Measurements from ENCODE around the gene MRPL2.
"Not testable (repeated sequence)": the region's sequence is repeated elsewhere in the genome, so short reads cannot be mapped to it uniquely, and the experiment has no call there.

The MRPL2 gene

GRCh38 chr6:43053545-43054205, 5.6 kb downstream of the MRPL2 start, which contains the start of gene CUL7:
Gene CUL7, minus strand, starts transcription at chr6:43053851. Its CDS starts 1,063 bp downstream, at chr6:43052788.
- peak; percentile 84 for FAIRE-seq
- DNase-seq (ENCODE audit: insufficient read length, low spot score), result peak; percentile 95

GRCh38 chr6:43052842-43053544, 6.2 kb downstream of the MRPL2 start:
- no peak for FAIRE-seq

GRCh38 chr6:43052225-43052841, 6.9 kb downstream of the MRPL2 start:
- FAIRE-seq (no peak), DNase-seq (ENCODE audit: insufficient read length, low spot score) (no peak)

More at GRCh38 chr6:43052842-43053544, 6.2 kb downstream of the MRPL2 start:
- no peak for DNase-seq (ENCODE audit: insufficient read length, low spot score)

GRCh38 chr6:43050981-43051380, 8.3 kb downstream of the MRPL2 start:
- DNase-seq (ENCODE audit: insufficient read length, low spot score) (no peak), FAIRE-seq (no peak)

- FAIRE-seq, result no peak
Measured at GRCh38 chr6:43047998-43048397, 11.2 kb downstream of the MRPL2 start.

GRCh38 chr6:43045371-43045930, 13.8 kb downstream of the MRPL2 start:
- DNase-seq (ENCODE audit: insufficient read length, low spot score), result no peak
- FAIRE-seq, result no peak

More at GRCh38 chr6:43047998-43048397, 11.2 kb downstream of the MRPL2 start:
- DNase-seq (ENCODE audit: insufficient read length, low spot score), result no peak

GRCh38 chr6:43043310-43043709, 15.9 kb downstream of the MRPL2 start:
- DNase-seq (ENCODE audit: insufficient read length, low spot score) (no peak), FAIRE-seq (no peak)

GRCh38 chr6:43041475-43041874, 17.8 kb downstream of the MRPL2 start:
- not testable (repeated sequence) for DNase-seq (ENCODE audit: insufficient read length, low spot score); FAIRE-seq

- FAIRE-seq (no peak), DNase-seq (ENCODE audit: insufficient read length, low spot score) (no peak)
Measured at GRCh38 chr6:43040542-43041257, 18.5 kb downstream of the MRPL2 start.

- no peak for FAIRE-seq
- no peak for DNase-seq (ENCODE audit: insufficient read length, low spot score)
Measured at GRCh38 chr6:43038727-43039126, 20.5 kb downstream of the MRPL2 start.

- DNase-seq (ENCODE audit: insufficient read length, low spot score) (no peak), FAIRE-seq (no peak)
Measured at GRCh38 chr6:43037706-43038105, 21.5 kb downstream of the MRPL2 start.

- DNase-seq (ENCODE audit: insufficient read length, low spot score), result no peak
Measured at GRCh38 chr6:43037197-43037596, 22.0 kb downstream of the MRPL2 start.

GRCh38 chr6:43036712-43037111, 22.5 kb downstream of the MRPL2 start:
- no peak for FAIRE-seq
- DNase-seq (ENCODE audit: insufficient read length, low spot score), result no peak

More at GRCh38 chr6:43037197-43037596, 22.0 kb downstream of the MRPL2 start:
- FAIRE-seq, result no peak

- FAIRE-seq (no peak), DNase-seq (ENCODE audit: insufficient read length, low spot score) (no peak)
Measured at GRCh38 chr6:43035495-43036194, 23.6 kb downstream of the MRPL2 start.

GRCh38 chr6:43034190-43034525, 25.1 kb downstream of the MRPL2 start:
- FAIRE-seq, result no peak

GRCh38 chr6:43033496-43034189, 25.6 kb downstream of the MRPL2 start:
- FAIRE-seq, result no peak
- DNase-seq (ENCODE audit: insufficient read length, low spot score), result no peak

More at GRCh38 chr6:43034190-43034525, 25.1 kb downstream of the MRPL2 start:
- DNase-seq (ENCODE audit: insufficient read length, low spot score), result no peak

GRCh38 chr6:43032326-43032725, 26.9 kb downstream of the MRPL2 start:
- FAIRE-seq, result no peak

GRCh38 chr6:43029120-43029519, 30.1 kb downstream of the MRPL2 start:
- no peak for DNase-seq (ENCODE audit: insufficient read length, low spot score)
- no peak for FAIRE-seq

More at GRCh38 chr6:43032326-43032725, 26.9 kb downstream of the MRPL2 start:
- no peak for DNase-seq (ENCODE audit: insufficient read length, low spot score)

- DNase-seq (ENCODE audit: insufficient read length, low spot score), result no peak
- FAIRE-seq, result no peak
Measured at GRCh38 chr6:43026365-43026764, 32.9 kb downstream of the MRPL2 start.

Measured in GM19239 (cell line).